GM19351 (cell line): ENCODE data around the gene CLDN3.
A peak's percentile ranks its signal among the peaks of the same experiment; 100 is the strongest.

Source experiments
- ATAC-seq: cut with Tn5 transposase; IDR thresholded peaks from one replicate; pipeline ENCODE4 v1.9.1; 2021; ENCODE audit warnings: mild to moderate bottlenecking, moderate library complexity; ENCODE audit not compliant: unreplicated experiment

CLDN3 gene

GRCh38 chr7:73773700-73774517 is 3.8 kb upstream of the CLDN3 start:
- no peak for ATAC-seq

- ATAC-seq, result no peak
Observed at GRCh38 chr7:73770860-73771670, 995 bp upstream of the CLDN3 start.

DNA sequence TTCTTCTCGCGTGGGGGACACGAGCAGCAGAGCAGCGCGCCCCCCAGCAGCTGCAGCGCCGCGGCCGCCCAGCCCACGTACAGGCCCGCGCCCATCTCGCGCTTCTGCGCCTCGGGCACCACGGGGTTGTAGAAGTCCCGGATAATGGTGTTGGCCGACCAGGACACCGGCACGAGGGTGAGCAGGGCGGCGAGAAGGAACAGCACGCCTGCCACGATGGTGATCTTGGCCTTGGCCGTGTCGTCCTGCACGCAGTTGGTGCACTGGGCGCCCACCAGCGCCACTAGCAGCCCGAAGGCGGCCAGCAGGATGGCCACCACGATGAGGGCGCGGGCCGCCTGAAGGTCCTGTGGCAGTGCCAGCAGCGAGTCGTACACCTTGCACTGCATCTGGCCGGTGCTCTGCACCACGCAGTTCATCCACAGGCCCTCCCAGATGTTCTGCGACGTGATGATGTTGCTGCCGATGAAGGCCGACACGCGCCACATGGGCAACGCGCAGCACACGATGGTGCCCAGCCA is 529 bp downstream of the CLDN3 start:
- ATAC-seq, result no peak

DNA sequence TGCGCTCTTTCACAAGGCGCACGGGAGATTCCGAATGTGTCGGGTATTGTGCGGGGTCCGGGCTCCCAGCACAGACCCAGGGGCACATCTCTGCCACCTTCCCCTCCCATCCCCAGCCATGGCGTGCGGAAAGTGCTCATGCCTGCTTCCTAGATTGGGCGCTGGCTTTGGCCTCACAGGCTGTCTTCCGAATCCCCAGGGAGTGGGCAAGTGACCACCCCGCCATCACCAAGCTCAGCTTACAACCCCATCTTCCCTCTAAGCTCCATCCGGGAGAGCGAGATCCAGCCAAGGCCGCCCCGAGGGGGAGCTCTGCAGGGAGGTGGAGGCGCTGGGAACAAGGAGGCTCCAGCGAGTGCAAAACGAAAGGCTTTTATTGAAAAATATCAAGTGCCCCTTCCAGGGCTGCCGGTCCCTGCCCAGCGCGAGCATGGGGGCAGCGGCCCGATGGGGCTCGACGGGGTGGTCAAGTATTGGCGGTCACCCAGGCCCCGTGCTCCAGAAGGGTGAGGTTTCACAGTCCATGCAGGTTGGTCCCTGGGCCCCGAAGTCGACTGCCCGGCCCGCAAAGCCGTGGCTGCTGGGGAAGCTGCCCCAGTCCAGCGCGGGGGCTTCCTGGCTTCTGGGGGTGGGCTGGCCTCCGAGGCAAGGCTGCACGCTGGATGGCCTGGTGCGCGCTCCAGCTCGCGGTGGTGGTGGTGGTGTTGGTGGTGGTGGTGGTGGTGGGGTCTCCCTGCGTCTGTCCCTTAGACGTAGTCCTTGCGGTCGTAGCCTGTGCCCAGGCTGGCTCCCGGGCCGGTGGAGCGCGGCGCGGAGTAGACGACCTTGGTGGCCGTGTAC is 1.2 kb downstream of the CLDN3 start:
- no peak for ATAC-seq

GRCh38 chr7:73766556-73767229 is 3.4 kb downstream of the CLDN3 start:
- no peak for ATAC-seq

GRCh38 chr7:73762659-73762999 is 7.4 kb downstream of the CLDN3 start:
- ATAC-seq, result no peak

DNA sequence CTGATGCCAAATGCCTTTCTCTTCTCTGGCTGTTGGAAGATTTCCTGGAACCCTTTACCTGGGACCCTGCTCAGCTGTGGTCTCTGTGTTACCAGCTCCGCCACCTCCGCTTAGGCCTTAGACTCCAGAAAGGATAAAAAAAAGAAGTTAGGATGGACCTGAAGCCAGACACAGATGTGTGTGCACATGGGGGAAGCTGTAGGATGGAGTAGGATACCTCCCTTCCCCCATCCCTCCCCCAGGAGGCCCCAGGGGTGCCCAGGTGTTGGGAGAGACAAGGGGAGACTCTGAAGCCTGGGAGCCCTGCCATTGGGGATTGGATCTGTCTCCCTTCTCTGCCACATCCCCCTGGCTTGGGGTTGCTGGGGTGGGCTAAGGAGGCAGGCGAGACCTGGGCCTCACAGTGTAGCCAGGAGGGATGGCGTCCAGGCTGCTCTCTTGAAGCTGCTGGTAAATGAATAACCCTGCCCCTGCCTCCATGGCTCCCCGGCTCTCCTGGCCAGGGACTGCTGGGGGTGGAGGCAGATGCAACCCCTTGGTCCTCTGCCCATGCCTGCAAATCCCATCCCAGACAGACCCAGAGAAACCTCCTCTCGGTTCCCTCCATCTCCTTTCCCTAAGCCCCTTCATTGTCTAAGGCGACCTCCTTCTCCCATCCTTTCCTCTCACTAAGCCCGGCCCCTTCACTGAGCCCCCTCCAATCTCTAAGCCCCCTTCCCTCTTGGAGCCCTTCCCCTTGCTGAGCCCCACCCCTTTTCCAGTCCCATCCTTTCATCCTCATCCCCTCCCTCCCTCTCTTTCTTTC is 8.0 kb downstream of the CLDN3 start:
- no peak for ATAC-seq

GRCh38 chr7:73758581-73759138 is 11.4 kb downstream of the CLDN3 start:
- ATAC-seq, result no peak

DNA sequence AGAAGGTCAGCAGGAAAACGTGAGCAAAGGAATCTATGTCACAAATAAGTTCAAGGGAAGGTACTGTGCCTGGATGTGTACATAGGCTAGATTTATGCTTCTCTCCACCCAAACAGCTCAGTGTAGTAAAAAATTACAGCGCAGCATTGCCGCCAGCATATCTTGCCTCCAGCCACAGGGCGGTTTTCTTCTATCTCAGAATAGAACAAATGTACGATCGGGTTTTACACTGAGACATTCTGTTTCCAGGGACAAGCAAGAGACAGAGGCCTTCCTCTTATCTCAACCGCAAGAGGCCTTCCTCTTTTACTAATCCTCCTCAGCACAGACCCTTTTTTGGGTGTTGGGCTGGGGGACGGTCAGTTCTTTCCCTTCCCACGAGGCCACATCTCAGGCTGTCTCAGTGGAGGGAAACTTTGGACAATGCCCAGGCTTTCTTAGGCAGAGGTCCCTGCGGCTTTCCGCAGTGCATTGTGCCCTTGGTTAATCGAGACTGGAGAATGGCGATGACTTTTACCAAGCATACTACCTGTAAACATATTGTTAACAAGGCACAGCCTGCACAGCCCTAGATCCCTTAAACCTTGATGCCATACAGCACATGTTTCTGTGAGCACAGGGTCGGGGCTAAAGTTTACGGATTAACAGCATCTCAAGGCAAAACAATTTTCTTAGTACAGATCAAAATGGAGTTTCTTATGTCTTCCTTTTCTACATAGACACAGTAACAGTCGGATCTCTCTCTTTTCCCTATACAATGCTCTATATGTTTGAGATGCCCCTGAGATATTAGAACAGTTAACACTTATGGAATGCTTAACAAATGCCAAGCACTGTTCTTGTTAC is 19.9 kb downstream of the CLDN3 start:
- no peak for ATAC-seq

DNA sequence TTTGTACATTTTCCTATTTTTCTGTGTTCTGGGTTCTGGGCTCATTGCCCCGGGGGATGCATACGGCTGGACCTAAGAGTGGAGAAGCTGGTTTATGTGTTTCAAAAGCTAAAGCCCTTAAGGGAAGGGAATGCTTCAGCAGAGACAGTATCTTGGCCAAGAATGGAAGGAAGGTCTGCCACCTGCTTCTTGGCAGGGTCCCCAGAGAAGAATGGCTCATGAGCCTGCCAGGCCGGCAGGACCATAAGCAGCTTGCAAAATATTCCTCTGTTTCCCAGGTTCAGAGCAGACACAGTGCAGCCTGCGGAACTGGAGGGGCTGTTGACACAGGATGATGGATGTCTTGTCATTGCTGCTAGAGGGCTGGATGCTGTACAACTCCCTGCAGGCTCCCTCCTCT is 23.7 kb downstream of the CLDN3 start:
- no peak for ATAC-seq

DNA sequence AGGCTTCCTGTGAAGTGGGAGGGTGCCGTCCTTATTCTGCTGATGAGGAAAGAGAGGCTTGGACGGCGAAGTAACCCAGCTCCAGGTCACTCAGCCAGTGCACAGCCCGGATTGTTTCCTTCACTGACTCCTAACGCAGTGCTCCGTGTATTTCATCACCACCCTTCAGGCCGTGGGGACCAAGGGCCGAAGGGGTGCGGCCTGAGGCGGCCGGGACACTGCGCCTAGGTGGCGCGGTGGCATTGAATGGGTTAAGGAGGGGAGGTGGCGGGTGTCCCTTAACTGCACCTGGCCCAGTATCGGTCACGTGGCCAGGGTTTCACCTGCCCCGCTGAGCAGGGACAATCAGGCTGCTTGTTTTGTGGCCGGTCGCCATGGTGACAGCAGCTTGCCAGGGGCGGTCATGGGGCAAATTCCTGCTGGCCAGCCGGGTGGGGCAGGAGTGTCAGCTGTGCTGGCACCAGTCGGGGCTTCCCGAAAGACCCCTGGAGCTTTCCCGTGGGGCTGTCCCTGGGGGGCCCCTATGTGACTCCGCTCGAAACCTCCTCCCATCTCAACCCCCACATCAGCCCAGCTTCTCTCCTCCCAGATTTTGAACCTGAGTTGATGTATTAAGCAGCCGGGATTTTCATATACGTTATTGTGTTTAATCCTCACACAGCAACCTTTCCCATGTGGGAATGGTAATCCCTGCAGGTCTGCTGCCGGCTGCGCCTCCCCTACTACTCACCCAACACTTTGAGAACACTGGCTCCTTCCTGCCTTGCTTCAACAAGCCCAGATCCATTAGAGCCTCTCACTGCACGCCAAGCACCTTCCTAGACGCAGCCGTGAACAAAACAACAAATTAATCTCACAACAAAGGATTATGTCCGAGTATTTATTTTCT is 27.1 kb downstream of the CLDN3 start:
- ATAC-seq, result no peak

DNA sequence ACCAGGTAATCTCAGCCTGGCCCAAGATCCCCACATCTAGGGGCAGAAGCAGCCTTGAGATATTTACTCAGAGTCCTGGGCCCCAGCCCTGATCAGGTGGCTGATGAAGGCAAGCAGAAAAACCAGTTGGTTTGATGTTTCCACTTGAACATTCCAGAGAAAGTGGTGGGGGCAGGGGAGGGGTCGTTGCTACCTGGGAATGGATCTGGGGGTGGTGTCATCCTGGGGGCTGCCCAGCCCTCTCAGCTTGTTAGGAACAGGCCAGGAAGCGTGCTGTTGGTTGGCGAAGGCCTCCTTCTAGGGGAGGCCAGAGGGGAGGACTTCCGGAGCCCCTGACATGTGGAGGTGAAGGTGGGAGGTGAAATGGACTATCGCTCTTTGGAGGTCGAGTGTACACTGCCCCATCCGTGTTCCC is 27.7 kb downstream of the CLDN3 start:
- no peak for ATAC-seq

GRCh38 chr7:73741600-73741999 is 28.5 kb downstream of the CLDN3 start:
- no peak for ATAC-seq

GRCh38 chr7:73740771-73741170 is 29.3 kb downstream of the CLDN3 start:
- no peak for ATAC-seq

GRCh38 chr7:73740212-73740611 is 29.9 kb downstream of the CLDN3 start:
- no peak for ATAC-seq

DNA sequence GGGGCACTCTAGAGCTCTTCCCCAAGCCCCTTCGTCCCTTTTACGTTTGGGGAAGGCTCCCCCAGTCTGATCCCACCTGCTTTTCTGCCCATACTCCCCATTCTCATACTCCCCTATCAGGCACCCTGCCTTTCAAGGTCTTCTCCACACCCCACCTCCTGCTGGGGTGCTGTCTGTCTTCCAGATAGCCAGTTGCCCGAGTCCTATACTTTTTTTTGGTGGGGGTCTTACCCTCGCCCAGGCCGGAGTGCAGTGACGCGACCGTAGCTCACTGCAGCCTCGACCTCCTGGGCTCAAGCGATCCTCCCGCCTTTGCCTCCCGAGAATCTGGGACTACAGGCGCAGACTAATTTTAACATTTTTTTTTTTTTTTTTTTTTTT is 30.7 kb downstream of the CLDN3 start:
- peak; percentile 10 for ATAC-seq

DNA sequence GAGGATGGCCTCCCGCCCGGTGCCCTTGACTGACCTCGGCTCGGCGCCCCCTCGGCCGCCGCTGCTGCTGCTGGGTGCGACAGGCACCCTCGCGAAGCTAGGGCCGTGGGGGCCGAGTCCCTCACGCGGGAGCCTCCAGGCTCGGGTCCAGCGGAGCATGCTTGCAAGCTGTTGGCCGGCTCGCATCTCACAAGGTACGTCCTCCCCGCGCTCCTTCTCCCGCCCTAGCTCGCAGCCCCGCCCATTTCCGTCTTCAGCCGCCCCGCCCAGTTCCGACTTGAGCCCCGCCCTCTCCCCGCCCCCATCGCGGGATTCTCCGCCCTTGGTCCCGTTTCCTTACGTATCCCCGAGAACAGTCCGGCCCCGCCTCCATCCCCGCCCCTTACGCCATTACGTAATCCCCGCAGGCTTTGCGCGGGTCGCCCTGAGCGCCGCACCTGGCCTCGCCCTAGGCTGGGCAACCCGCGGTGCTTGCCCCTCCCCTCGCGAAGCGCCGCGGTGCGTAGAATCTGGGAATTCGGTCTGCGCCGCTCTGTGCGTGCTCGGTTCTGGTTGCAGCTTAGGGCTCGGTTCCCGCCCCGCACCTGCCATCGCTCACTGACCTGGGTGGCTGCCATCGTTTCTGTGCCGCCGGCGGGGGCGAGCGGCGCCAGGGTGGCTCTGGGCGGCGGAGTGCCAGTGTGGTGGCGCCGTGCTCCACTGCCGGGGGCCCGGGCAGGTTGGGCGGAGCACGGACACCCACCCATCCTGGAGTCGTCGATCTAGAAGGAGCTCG is 31.3 kb downstream of the CLDN3 start, which contains the start of gene ABHD11:
TSS of gene ABHD11 (minus strand) at position 191 of the 775 bp plus-strand sequence. CDS start at position 159, 32 bp downstream.
- peak; percentile 90 for ATAC-seq
